ENCODE measurements around the gene HOXD3. TPM values are rescaled to one million over a fixed set of nuclear protein-coding genes. Genes with fewer than 3 reads are reported as not detected.
A peak's percentile ranks its signal among the peaks of the same experiment; 100 is the strongest.

Gene HOXD3
- total RNA-seq, 1 experiment from 2014 or later = not detected

- no peak for TF ChIP-seq EMX1 (CRISPR knock-in tag; IDR thresholded peaks at IDR 0.05)
- no peak for TF ChIP-seq PRRX2 (CRISPR knock-in tag; IDR thresholded peaks at IDR 0.05)
- no peak for TF ChIP-seq ZNF219 (CRISPR knock-in tag; IDR thresholded peaks at IDR 0.05; ENCODE audit: borderline replicate concordance)
- TF ChIP-seq MAX (CRISPR knock-in tag; IDR thresholded peaks at IDR 0.05) = no peak
- ChIA-PET POLR2A (no interaction called here), CTCF (no interaction called here)
- H3K4me3 Mint-ChIP-seq = peak overlapping the region; percentile 66
- DNase-seq (ENCODE audit: low spot score) (no peak), ATAC-seq (no peak)
- peaks cover 100% of the 10 kb centered on the region for H3K27me3 Mint-ChIP-seq (ENCODE audit: low read depth)
- H3K4me1 Mint-ChIP-seq = peaks cover 46% of the 10 kb centered on the region
- H3K27ac Mint-ChIP-seq = no peak overlapping the region
- no peaks in the 10 kb centered on the region for H3K9me3 Mint-ChIP-seq
- peaks cover 4% of the 10 kb centered on the region; the same call in 1 of the 2 replicates for H3K36me3 Mint-ChIP-seq
These were observed 15.9 kb downstream of the HOXD3 start for GRCh38 chr2:176172895-176173566.

GRCh38 chr2:176173567-176174381 is 16.7 kb downstream of the HOXD3 start:
- ChIA-PET POLR2A (interaction anchor here (0.6 to 1.8 kb wide), 2 partner anchors 11 to 1077 kb away, joined by 3 to 5 read pairs; no protein-coding TSS in a partner anchor), CTCF (interaction anchor here (0.6 to 5.5 kb wide), 3 partner anchors 33 to 643 kb away, joined by 3 to 31 read pairs (median 4); no protein-coding TSS in a partner anchor)
- Mint-ChIP-seq H3K9me3 (no peaks in the 10 kb centered on the region), H3K36me3 (peaks cover 4% of the 10 kb centered on the region; the same call in 1 of the 2 replicates), H3K4me1 (peaks cover 49% of the 10 kb centered on the region), H3K27me3 (ENCODE audit: low read depth) (peaks cover 100% of the 10 kb centered on the region), H3K4me3 (no peak overlapping the region), H3K27ac (no peak overlapping the region)
- TF ChIP-seq FOXK1 (CRISPR knock-in tag; IDR thresholded peaks at IDR 0.05) = no peak
- TF ChIP-seq ZMAT4 (CRISPR knock-in tag; IDR thresholded peaks at IDR 0.05) = no peak
- TF ChIP-seq IRF1 (CRISPR knock-in tag; IDR thresholded peaks at IDR 0.05) = no peak
- TF ChIP-seq NFATC4 (CRISPR knock-in tag; IDR thresholded peaks at IDR 0.05) = no peak
- TF ChIP-seq MXD4 (CRISPR knock-in tag; IDR thresholded peaks at IDR 0.05; ENCODE audit: borderline replicate concordance) = no peak
- no peak for TF ChIP-seq TEAD4 (CRISPR knock-in tag; IDR thresholded peaks at IDR 0.05)
- no peak for TF ChIP-seq ERG (CRISPR knock-in tag; IDR thresholded peaks at IDR 0.05)
- TF ChIP-seq GABPB1 (CRISPR knock-in tag; IDR thresholded peaks at IDR 0.05) = no peak
- TF ChIP-seq ETV6 (CRISPR knock-in tag; IDR thresholded peaks at IDR 0.05) = no peak
- no peak for TF ChIP-seq MYBL2 (CRISPR knock-in tag; IDR thresholded peaks at IDR 0.05)
- TF ChIP-seq SMAD4 (CRISPR knock-in tag; IDR thresholded peaks at IDR 0.05) = no peak
- TF ChIP-seq ZBTB21 (CRISPR knock-in tag; IDR thresholded peaks at IDR 0.05; ENCODE audit: borderline replicate concordance) = no peak
- TF ChIP-seq ESRRA (CRISPR knock-in tag; IDR thresholded peaks at IDR 0.05; ENCODE audit: borderline replicate concordance) = no peak
- no peak for TF ChIP-seq GRHL2 (CRISPR knock-in tag; IDR thresholded peaks at IDR 0.05; ENCODE audit: insufficient replicate concordance, severe bottlenecking)
- no peak for TF ChIP-seq FOXP1 (CRISPR knock-in tag; IDR thresholded peaks at IDR 0.05; ENCODE audit: borderline replicate concordance)
- TF ChIP-seq ZNF121 (CRISPR knock-in tag; IDR thresholded peaks at IDR 0.05) = no peak
- TF ChIP-seq SP1 (CRISPR knock-in tag; conservative IDR thresholded peaks at IDR 0.05) = no peak
- DNase-seq (ENCODE audit: low spot score) (no peak), ATAC-seq (no peak)

Data from WTC11 (cell line).